Measurements from ENCODE around the gene TMOD2.

- TF ChIP-seq CTCF (IDR thresholded peaks at IDR 0.05; ENCODE audit: insufficient read depth, low read depth, low read length) (no peak), EZH2 (IDR thresholded peaks at IDR 0.05; ENCODE audit: insufficient read depth, low read length) (no peak)
Measured at GRCh38 chr15:51706926-51707608, 44.3 kb upstream of the TMOD2 start.

Measured in astrocyte (in vitro differentiated cells and primary cell).